NAMALWA (cell line): ENCODE measurements around the gene ARMC2.
A peak's percentile ranks its signal among the peaks of the same experiment; 100 is the strongest.
"Not testable (repeated sequence)": the region's sequence is repeated elsewhere in the genome, so short reads cannot be mapped to it uniquely, and the experiment has no call there.

Experiments used
- DNase-seq: peaks from one replicate; pipeline ENCODE4 v3.0.0-alpha.2; 2015; ENCODE audit warnings: low spot score

ARMC2 gene, protein sequence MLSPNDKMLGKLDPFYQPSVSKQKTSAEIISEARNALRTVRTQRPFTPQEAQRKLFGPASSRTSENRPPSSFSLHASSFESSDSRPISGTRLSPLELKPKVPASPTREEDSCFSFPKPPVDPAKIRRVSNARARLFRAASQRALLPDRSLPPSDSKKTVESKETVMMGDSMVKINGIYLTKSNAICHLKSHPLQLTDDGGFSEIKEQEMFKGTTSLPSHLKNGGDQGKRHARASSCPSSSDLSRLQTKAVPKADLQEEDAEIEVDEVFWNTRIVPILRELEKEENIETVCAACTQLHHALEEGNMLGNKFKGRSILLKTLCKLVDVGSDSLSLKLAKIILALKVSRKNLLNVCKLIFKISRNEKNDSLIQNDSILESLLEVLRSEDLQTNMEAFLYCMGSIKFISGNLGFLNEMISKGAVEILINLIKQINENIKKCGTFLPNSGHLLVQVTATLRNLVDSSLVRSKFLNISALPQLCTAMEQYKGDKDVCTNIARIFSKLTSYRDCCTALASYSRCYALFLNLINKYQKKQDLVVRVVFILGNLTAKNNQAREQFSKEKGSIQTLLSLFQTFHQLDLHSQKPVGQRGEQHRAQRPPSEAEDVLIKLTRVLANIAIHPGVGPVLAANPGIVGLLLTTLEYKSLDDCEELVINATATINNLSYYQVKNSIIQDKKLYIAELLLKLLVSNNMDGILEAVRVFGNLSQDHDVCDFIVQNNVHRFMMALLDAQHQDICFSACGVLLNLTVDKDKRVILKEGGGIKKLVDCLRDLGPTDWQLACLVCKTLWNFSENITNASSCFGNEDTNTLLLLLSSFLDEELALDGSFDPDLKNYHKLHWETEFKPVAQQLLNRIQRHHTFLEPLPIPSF

DNA sequence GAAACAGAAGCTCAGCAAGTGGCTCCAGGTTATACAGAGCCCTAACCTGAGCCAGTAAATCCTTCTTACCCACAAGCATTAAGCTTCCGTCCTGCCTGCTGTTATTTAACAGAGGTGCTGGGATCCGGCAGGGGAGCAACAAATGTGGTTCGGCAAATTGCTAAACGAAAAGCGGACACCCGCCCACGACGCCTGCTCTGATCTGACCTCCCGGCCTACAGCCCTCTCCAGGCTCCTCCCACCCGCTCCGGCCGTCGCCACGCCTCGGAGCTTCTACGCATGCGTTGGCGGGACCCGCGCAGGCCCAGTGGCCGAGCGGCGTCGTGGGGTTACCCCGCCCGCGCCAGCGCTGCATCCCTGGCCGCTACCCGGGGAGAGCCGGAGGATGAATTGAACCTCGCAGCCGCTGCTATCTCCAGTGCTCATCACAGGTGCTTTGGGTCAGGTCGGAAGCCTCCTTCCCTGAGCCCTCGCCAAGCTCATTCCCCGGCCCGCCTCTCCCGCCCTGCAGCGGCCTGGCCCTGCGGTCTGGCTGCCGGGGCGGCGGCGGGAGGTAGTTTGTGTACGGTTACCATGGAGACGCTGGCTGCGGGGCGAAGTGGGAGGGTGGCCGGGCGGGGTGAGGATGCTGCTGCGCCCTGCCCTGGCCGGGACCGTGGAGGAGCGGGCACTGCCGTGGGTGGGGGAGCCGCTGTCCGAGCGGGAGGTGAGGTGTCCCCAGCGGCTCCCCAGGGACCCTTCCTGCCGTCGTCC, at the start of gene ARMC2:
TSS of gene ARMC2 (plus strand) at position 307 of the 753 bp plus-strand sequence. CDS start 5,846 bp downstream, outside the sequence.
- peak; percentile 93 for DNase-seq

DNA sequence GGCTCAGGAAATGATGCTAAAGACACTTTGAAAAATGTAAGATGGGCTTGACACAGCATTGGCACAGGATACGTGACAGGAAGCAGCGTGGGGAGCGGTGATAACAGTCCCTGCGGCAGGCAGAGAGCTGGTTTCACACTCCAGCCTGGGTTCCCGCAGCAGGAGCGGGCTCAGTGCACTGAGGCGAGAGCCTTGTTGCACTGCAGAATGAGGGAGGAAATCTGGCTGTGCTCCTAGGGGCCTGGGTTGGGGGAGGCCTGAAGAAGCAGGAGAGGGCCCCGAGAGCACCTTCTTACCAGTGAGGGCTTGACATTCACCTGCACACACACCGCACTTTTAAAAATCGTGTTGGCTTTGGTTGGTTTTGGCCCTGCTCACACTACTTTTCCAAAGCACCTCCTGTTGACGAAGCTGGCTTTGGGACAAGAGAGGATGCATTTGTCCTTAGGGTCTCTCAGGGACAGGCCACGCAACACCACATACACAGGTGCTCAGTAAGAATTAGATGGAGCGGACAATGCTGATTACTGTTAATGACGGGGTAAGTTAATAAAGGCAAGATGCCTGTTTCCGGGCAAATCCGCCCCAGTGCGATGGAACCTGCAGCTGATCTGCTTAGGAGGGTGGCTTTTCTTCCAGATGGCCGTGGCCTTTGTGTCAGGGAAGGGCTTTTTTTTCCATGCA, 49.4 kb upstream of the ARMC2 start:
- no peak for DNase-seq

DNA sequence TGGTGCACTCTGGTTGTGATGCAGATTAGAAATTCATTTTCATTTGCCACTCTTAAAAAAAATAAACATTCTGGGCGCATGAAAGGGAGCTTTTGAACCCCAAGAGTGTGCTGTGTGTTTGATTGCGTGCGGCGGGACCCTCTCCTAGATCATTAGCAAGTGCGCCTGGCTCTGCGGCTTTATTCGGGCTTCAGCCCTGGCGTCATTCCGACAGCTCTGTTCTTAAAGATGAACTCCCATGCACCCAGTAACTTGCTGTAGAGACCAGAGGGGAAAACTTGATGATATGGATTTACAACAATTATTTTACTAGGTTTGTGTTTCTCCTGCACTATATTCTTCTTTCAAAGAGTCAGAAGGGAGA, 48.9 kb upstream of the ARMC2 start:
- no peak for DNase-seq

DNA sequence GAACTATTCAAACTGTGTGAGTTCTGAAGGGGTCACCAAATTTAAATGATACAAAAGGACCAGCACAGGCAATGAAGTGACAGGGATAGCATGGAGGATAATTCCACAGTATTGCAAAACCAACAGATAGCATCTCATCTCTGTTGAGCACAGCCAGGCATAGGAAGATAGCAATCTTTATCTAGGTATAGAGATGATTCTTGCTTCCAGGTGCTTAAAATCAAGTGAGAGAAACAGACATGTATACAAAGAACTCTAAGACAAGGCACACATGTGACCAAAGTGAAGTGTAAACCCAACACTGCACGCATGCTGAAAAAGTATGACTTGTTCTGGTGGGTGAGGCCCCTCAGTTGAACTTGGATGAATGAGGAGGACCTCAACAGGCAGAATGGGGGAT, 48.4 kb upstream of the ARMC2 start:
- DNase-seq: no peak

DNA sequence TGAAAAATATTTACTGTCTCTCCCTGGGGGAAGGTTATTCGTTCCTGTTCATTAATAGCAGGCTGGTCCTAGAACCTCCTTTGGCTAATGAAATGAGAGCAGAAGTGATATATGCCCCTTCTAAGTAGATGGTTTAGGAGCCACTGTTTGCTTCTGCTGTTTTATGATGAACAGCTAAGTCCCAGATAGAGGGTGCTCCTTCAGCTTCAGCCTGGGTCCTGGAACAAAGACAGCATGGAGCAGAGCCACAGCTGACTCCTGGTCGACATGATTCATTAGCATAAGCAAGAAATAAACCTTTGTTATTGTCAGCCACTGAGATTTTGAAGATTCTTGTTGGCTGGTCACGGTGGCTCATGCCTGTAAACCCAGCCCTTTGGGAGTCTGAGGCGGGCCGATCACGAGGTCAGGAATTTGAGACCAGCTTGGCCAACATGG, 47.8 kb upstream of the ARMC2 start:
- DNase-seq: no peak

DNA sequence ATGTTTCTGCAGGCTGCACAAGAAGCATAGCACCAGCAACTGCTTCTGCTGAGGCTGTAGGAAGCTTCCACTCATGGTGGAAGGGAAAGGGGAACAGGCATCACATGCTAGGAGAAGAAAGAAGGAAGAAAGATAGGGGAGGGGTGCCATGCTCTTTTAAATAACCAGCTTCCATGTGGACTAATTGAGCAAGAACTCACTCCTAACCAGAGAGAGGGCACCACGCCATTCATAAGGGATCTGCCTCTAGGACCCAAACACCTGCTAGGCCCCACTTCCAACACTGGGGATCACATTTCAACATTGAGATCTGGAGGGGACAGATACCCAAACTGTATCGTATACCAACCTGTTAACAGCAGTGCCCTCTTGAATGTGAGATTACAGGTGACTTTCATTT, 46.9 kb upstream of the ARMC2 start:
- no peak for DNase-seq

DNA sequence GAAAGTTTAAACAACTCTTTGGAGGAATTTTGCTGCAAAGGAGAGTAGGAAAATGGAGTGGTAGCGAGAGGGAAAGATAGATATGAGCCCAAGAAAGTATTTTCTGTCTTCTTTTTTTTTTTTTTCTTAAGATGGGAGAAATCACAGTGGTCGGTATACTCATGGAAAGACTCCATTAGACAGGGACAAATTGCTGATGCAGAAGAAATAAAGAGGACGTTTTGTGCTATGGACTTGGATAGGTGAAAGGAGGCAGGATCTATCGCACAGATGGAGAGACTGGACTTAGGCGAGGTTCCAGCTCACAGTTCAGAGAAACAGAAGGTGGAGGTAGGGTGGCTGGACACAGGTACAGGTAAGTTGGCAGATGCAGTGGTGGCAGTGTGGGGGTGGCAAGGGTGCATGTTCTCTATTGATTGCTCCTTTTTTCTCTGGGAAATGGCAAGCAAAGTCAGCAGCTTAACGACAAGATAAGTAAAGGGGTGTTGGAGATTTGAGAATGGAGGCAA, 44.2 kb upstream of the ARMC2 start:
- no peak for DNase-seq

DNA sequence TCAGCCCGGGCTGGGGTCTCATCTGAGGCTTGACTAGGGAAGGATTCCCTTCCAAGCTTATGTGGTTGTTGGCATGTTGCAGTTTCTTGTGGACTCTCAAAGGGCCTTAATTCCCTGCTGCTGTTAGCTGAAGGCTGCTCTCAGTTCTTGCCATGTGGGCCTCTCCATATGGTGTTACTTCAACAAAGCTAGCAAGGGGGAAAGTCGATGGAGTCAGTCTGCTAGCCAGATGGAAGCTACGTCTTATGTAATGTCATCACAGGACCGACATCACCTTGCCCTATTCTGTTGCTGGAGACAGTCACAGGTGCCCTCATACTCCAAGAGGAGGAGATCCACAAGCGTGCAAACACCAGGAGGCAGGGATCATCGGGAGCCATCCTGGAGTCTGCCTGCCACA, 43.3 kb upstream of the ARMC2 start:
- DNase-seq: no peak

DNA sequence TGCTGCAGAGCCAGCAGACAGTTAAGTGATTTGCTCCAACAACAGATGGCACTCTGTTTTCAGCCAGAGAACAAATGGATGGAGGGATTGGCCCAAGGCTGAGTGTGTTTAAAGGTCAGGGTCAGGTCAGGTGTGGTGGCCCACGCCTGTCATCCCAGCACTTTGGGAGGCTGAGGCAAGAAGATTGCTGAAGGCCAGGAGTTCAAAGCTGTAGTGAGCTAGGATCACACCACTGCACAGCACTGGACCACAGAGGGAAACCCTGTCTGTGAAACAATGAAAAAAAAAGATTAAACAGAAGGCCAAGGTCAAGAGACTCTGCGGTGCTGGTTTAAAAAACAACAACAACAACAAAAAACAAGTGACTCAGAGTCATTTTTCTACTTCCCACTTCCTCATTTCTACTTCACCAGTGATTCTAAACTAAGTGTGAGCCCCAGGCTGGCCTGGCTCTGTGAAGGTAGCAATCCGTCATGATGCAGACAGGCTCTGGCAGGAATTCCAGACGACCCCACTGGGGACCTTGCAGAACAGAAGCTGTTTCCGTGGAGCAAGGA, 42.5 kb upstream of the ARMC2 start:
- DNase-seq: peak; percentile 37

DNA sequence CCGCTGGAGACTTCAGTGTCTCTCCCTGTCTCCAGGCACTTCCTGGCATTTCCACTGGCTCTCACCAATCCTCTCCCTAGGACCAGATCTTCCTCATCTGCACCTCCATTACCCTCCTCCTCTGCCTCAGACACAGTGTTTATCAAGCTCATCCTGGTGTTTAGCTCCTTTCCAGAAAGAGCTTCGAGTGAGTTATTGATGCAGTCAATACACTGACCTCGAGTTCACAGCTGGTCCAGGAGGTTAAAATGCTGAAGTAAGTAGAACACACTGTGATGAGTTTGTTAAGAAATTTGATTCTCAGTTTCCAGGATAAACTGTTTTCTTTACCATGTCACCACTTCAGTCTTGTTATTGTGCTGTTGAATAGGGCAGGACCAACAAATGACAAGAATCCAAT, 42.1 kb upstream of the ARMC2 start:
- no peak for DNase-seq

DNA sequence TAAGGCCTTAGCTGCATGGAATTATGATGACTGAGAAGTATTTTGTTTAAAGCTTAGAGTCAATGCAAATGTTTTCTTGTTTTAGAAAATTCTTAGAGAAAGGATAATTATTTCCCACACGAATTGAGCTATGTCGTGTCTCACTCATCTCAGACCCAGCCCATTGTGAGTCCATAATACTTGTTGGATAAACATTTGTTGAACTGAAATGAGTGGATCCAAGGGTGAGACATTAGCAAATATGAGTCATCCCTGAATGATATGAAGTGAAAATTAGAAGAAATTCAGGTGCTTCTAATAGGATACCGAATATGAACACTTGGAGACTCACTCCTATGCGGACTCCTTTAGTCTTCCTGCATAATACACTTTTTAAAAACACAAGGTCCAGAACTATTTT, 41.6 kb upstream of the ARMC2 start:
- no peak for DNase-seq

DNA sequence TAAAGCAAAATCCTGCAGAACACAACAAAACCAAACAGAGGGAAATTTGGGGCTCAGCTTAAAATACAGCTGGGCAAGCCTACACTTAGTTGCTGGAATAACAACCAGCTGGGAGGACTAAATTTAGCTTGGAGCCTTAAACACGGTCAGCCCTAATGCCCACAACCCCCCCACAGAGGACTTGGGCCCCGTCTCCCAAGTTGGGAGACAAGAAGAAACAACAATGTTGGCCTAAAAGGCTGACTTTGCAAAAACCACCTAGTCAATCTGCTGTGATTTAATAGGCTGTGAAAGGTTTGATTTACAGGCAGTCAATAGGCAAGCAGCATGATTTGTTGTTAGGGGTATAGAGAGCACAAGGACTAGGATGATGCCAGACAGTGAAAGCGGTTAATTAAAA, 40.3 kb upstream of the ARMC2 start:
- DNase-seq: no peak

DNA sequence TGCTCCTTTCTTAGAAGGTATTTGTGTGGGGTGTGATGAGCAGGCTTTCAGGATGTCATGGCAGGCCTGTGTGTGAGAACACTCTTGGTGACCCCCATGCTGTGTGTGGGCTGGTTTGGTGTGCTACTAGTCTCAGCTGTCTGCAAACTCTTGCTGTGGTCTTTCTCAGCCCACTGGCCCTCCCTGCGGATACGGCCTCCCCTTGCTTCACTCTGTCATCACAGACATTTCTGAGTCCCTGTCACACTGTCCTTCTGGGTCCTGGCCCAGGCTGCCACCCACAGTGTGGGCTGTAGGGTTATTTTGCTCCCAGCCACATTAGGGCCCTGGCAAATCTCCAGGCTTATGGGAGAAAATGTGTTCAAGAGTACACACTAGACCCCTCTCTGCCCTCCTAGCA, 39.0 kb upstream of the ARMC2 start:
- DNase-seq: no peak

DNA sequence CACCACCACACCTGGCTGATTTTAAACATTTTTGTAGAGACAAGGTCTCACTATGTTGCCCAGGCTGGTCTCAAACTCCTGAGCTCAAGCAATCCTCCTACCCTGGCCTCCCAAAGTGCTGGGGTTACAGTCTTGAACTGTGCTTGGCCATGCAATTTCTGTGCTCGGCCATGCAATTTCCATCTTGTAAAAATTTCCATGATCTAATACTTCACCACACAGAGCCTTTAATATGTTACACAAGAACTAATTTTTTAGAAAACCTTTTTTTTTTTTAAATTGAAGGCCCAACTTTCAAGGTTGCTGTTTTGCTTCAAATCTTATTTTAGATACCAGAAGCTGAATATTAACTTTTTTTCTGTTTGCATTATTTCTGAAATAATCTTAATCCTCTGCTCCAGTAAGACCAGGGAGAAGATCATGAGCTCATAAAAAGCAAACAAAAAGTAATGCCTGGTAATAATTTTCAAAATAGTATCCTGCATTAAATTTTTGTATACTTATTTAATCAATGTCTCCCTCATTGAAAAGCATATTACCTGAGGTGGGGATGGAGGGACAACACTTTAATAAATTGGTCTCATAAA, 38.1 kb upstream of the ARMC2 start:
- DNase-seq: no peak

DNA sequence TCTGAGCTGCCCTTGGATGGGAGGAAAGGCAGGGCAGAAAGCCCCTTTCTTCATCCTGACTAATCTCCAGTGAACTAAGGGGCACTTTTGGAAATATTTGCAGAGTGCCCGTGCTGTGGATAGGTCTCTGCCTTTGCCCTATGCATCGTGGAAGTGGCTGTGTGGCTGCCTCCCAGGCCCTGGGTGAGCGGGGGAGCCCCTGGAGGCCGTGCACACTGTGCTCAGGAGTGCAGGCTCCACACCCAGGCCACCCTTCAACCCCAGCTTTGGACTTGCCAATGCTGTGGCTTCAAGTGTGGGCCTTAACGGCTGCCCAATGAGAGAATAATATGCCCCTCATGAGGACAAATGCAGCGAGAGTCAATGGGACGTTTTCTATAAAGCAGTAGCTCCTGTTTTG, 36.7 kb upstream of the ARMC2 start:
- no peak for DNase-seq

DNA sequence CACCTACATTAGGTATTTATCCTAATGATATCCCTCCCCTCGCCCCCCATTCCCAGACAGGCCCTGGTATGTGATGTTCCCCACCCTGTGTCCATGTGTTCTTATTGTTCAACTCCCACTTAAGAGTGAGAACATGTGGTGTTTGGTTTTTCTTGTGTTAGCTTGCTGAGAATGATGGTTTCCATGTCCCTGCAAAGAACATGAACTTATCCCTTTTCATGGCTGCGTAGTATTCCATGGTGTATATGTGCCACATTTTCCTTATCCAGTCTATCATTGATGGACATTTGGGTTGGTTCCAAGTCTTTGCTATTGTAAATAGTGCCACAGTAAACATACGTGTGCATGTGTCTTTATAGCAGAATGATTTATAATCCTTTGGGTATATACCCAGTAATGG, 35.0 kb upstream of the ARMC2 start:
- DNase-seq: not testable (repeated sequence)

DNA sequence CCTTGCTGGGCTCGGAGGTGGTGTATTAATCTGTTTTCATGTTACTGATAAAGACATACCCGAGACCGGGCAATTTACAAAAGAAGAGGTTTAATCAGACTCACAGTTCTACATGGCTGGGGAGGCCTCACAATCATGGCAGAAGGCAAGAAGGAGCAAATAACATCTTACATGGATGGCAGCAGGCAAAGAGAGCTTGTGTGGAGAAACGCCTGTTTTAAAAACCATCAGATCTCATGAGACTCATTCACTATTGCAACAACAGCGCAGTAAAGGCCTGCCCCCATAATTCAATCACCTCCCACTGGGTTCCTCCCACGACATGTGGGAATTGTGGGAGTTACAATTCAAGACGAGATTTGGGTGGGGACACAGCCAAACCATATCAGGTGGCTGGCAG, 30.9 kb upstream of the ARMC2 start:
- DNase-seq: not testable (repeated sequence)

DNA sequence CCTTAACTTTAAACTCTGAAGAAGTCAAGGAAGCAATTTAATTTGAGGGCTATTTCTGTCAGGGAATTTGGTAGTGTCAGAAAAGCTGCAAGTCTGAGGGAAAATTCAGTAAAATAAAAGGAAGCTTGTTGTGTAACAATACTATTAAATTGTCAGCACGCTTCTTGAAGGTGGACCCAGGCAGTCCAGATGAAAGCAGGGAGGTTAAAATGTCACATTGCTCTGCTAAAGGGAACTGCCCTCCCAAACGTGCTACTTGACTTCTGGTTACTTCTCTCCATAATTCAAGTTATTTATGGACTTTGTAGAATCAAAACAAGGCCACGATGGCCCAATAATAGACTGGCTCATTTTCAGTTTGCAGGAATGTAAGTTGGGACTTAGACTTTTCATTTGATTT, 28.2 kb upstream of the ARMC2 start:
- no peak for DNase-seq

DNA sequence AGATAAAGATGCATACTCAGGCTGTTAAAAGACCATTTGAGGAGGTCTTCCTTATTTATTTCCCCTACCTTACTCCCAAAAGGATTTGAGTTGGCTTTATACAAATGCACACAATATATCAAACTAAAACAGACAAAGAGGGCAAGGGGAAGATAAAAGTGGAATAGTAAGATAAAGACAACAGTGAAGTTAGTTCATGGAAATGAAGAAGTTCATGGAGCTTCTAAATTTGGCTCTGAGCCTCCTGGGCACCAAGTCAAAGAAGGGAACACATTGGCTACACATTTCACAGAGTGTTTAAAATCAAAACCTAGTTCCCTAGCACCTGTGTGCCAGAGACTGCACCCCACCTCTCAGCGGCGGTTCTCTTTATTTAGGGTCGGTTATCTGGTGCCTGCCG, 25.8 kb upstream of the ARMC2 start:
- no peak for DNase-seq

DNA sequence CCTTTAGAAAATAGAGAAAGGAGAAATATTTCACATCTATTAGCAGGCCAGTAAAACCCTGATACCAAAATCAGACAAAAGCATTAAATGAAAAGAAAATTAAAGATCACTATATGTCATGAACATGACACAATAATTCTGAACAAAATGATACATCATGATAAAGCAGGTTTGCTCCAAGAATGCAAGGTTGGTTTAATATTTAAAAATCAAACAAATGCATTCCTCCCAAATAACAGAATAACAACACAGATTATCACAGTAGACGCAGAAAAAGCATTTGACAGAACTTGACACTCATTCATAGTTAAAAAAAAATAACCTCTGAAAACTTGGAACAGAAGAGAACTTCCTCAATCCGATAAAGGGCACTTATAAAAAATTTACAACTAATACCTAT, 22.9 kb upstream of the ARMC2 start:
- DNase-seq: no peak

DNA sequence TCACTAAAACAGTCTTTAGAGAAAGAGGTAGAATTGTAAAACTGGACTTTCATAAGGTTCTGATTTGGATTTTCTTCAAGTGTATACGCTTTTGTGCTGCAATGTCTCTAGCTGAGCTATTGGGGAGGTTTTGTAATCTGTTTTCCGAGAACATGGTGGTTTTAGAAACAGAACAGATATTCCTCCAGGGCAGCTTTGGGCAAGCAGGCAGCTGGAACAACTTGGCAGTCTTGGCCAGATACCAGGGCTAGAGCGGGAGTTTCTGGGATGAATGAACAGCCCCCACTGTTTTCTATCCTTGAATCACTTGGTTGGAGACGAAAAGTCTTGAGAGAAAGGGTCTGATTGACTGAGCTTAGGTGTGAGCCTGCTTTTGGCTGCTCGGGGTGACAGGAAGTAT, 17.1 kb upstream of the ARMC2 start:
- DNase-seq: no peak
